ENCODE results near the gene GPA33.
"Not testable (repeated sequence)": the region's sequence is repeated elsewhere in the genome, so short reads cannot be mapped to it uniquely, and the experiment has no call there.

GPA33 gene

GRCh38 chr1:167054531-167054930, 35.6 kb downstream of the GPA33 start:
- DNase-seq, result no peak

DNA sequence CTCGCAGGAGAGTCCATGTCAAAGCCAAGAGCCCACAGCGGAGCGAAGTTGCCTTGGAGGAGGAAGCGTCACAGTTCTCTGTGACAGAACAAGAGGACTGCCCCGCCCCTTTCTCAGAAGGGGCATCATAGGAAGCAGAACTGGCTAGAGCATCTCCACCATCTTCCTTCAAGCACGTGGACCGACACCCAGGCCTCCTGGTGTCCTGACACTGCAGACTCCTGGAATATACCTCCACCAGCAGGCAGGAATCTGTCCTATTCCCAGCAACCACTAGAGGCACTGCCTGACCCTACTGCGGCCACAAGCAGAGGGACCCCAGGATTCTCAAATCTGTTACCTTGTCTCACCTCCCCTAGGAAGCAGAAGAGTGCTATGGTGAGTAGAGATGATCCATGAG, 37.8 kb downstream of the GPA33 start:
- DNase-seq, result peak; percentile 14 to 15

DNA sequence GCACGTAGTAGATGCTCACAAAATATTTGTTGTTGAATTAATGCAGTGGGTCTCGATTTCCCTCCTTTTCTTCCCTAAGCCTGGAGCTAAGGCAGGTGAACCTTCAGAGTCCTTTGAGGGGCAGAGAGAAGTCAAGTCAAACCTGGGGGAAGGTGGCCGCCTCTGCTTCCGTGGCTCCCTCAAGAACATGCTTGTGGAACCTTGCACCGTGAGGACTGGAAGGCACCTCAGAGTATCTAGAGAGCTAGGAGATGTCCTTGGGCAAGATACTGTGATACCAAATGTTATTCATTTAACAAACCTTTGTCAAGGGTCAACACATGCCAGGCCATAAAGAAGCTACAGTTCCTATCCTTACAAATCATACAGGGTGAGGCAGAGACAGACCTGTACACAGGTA, 38.3 kb downstream of the GPA33 start:
- no peak for DNase-seq

GRCh38 chr1:167043752-167044488, 46.3 kb downstream of the GPA33 start:
- DNase-seq, result peak; percentile 16 to 20

DNA sequence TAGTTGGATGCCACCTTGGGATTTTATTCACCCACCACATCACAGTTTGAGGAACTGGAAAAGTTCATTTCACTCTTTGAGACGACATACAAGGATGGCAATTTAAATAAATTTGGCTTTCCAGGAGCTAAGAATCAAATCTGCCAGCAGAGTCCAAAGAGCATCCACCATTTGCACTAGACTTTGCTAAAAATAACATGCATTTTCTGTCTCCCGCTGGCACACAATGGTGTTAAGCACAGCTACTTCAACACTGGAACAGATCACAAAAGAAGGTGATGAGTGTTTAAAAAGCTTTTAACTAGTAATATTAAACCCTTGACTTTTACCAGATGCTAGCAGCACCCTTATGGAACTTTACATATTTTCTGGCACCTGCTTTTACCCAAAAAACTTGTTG, 56.5 kb downstream of the GPA33 start:
- DNase-seq, result no peak

DNA sequence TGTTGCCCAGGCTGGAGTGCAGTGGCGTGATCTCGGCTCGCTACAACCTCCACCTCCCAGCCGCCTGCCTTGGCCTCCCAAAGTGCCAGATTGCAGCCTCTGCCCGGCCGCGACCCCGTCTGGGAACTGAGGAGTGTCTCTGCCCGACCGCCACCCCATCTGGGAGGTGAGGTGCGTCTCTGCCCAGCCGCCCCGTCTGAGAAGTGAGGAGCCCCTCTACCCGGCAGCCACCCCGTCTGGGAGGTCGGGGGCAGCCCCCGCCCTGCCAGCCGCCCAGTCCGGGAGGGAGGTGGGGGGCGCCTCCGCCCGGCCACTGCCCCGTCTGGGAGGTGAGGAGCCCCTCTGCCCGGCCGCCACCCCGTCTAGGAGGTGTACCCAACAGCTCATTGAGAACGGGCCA, 60.6 kb downstream of the GPA33 start:
- not testable (repeated sequence) for DNase-seq

GRCh38 chr1:167022384-167022783, 67.8 kb downstream of the GPA33 start:
- no peak for DNase-seq

DNA sequence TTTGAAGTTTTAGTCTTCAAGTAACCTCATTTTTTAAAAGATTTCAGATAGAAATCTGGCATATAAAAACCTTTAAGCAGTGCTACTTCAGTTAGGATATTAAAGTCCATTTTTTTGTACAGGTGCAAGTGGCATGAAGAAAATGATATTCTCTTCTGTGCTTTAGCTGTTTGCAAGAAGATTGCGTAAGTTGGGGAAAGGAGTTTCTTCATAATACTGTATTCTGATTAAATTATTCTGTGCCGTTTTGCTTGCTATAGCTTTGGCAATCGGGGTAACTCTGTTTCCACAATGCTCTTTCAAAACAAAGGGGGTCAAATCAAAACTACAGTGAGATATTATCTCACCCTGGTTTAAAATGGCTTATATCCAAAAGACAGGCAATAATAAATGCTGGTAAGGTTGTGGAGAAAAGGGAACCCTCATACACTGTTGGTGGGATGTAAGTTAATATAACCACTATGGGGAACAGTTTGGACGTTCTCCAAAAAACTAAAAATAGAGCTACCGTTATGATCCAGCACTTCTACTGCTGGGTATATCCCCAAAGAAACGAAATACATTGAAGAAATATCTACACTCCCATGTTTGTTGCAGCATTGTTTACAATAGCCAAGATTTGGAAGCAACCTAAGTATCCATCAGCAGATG, 74.0 kb downstream of the GPA33 start:
- DNase-seq, result peak; percentile 49 to 52

GRCh38 chr1:167013108-167013929, 76.9 kb downstream of the GPA33 start:
- DNase-seq, result no peak

DNA sequence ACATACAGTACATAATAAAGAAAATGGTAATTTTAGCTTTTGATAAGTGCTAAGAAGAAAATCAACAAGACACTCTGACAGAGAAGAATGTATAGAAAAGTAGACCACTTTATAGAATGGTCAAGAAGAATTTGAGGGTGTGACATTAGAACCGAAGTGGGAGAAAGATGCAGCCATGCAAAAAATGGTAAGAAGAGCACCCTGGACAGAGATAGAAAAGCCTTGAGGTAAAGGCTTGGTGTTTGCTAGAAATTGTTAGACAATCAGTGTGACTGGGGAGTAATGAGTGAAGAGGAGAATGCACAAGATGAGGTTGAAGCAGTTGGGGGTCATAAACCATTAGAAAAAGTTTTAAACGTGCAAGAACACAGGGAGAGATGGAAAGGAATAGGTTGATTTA, 77.6 kb downstream of the GPA33 start:
- DNase-seq, result no peak

DNA sequence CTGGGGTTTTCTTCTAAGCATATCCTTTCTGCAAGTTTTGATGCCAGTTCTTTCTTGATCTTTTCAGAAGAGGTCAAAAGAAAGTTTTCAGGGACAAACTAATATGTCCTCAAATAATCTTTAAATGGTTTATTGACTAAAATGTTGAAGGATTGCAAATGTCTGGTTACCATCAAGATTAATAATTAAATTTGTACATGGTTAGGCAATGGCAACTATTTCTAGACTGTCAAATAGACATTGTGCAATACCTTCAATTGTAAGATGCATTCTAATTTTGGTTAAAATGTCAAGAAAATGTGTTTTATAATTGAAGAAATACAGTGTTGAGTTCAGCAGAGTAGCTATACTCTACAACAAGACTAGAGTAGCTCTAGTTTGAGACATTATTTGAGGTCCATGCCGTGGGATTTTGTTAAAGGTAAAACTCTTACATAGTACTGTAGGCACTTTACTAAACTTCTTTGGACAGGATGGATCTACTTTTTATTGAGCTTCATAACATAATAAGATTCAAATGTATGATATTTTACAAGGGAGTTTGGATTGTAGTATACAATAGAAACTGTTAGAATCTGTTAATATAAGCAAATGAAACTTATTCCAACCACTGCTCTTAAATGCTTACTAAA, 78.5 kb downstream of the GPA33 start:
- no peak for DNase-seq

GRCh38 chr1:167003711-167004110, 86.5 kb downstream of the GPA33 start:
- no peak for DNase-seq

All from Kasumi-1 (cell line).